HEK293 (cell line): Measurements from ENCODE around the gene SCAANT1.
A peak's percentile ranks its signal among the peaks of the same experiment; 100 is the strongest.

ENCODE experiments used
- AEBP2 ChIP-seq: fragments of 450-650 bp; formaldehyde crosslinking; IDR thresholded peaks from 2 replicates; pipeline ENCODE4 v1.5.1; 2016; ENCODE audit warnings: missing biosample characterization, missing genetic modification characterization, borderline replicate concordance
- PRDM2 ChIP-seq: fragments of 450-650 bp; formaldehyde crosslinking; IDR thresholded peaks from 2 replicates; pipeline ENCODE4 v1.5.1; 2016; ENCODE audit warnings: missing biosample characterization, missing genetic modification characterization, borderline replicate concordance
- SCRT2 ChIP-seq: fragments of 450-650 bp; formaldehyde crosslinking; IDR thresholded peaks from 2 replicates; pipeline ENCODE4 v1.5.1; 2016; ENCODE audit warnings: missing biosample characterization, missing genetic modification characterization
- ZBTB21 ChIP-seq: fragments of 450-650 bp; formaldehyde crosslinking; IDR thresholded peaks from 2 replicates; pipeline ENCODE4 v1.5.1; 2017; ENCODE audit warnings: missing biosample characterization, missing genetic modification characterization
- ZBTB44 ChIP-seq: fragments of 450-650 bp; IDR thresholded peaks from 2 replicates; pipeline ENCODE4 v1.5.1; 2018; ENCODE audit warnings: missing biosample characterization, mild to moderate bottlenecking, missing genetic modification characterization
- ZIC2 ChIP-seq: fragments of 450-650 bp; formaldehyde crosslinking; IDR thresholded peaks from 2 replicates; pipeline ENCODE4 v1.5.1; 2016; ENCODE audit warnings: missing biosample characterization, missing genetic modification characterization
- ZNF324 ChIP-seq: fragments of 450-650 bp; formaldehyde crosslinking; IDR thresholded peaks from 2 replicates; pipeline ENCODE4 v1.5.1; 2016; ENCODE audit warnings: missing biosample characterization, missing genetic modification characterization
- ZNF449 ChIP-seq: fragments of 450-650 bp; formaldehyde crosslinking; IDR thresholded peaks from 2 replicates; pipeline ENCODE4 v1.5.1; 2017; ENCODE audit warnings: missing biosample characterization, mild to moderate bottlenecking, missing genetic modification characterization, moderate library complexity
- ZNF510 ChIP-seq: fragments of 450-650 bp; formaldehyde crosslinking; IDR thresholded peaks from 2 replicates; pipeline ENCODE4 v1.5.1; 2018; ENCODE audit warnings: mild to moderate bottlenecking, missing genetic modification characterization, missing biosample characterization; ENCODE audit not compliant: insufficient replicate concordance
- ZNF555 ChIP-seq: fragments of 450-650 bp; formaldehyde crosslinking; conservative IDR thresholded peaks from 2 replicates; pipeline ENCODE4 v1.5.1; 2017; ENCODE audit warnings: missing biosample characterization, mild to moderate bottlenecking, missing genetic modification characterization, inconsistent platforms
- ZNF560 ChIP-seq: fragments of 450-650 bp; formaldehyde crosslinking; IDR thresholded peaks from 2 replicates; pipeline ENCODE4 v1.5.1; 2017; ENCODE audit warnings: missing biosample characterization, missing genetic modification characterization, borderline replicate concordance
- ZNF623 ChIP-seq: fragments of 450-650 bp; formaldehyde crosslinking; IDR thresholded peaks from 2 replicates; pipeline ENCODE4 v1.5.1; 2016; ENCODE audit warnings: missing biosample characterization, missing genetic modification characterization
- TF ChIP-seq, protein P1 (sequence below): fragments of 450-650 bp; formaldehyde crosslinking; conservative IDR thresholded peaks from 2 replicates; pipeline ENCODE4 v1.5.1; 2016; ENCODE audit warnings: low read depth, missing biosample characterization, missing genetic modification characterization
- TF ChIP-seq, protein P2 (sequence below): fragments of 450-650 bp; formaldehyde crosslinking; IDR thresholded peaks from 2 replicates; pipeline ENCODE4 v1.5.1; 2017; ENCODE audit warnings: missing biosample characterization, missing genetic modification characterization

The SCAANT1 gene

GRCh38 chr3:63900459-63900858 is 11.7 kb downstream of the SCAANT1 start (continued):
- TF ChIP-seq, protein P1, sequence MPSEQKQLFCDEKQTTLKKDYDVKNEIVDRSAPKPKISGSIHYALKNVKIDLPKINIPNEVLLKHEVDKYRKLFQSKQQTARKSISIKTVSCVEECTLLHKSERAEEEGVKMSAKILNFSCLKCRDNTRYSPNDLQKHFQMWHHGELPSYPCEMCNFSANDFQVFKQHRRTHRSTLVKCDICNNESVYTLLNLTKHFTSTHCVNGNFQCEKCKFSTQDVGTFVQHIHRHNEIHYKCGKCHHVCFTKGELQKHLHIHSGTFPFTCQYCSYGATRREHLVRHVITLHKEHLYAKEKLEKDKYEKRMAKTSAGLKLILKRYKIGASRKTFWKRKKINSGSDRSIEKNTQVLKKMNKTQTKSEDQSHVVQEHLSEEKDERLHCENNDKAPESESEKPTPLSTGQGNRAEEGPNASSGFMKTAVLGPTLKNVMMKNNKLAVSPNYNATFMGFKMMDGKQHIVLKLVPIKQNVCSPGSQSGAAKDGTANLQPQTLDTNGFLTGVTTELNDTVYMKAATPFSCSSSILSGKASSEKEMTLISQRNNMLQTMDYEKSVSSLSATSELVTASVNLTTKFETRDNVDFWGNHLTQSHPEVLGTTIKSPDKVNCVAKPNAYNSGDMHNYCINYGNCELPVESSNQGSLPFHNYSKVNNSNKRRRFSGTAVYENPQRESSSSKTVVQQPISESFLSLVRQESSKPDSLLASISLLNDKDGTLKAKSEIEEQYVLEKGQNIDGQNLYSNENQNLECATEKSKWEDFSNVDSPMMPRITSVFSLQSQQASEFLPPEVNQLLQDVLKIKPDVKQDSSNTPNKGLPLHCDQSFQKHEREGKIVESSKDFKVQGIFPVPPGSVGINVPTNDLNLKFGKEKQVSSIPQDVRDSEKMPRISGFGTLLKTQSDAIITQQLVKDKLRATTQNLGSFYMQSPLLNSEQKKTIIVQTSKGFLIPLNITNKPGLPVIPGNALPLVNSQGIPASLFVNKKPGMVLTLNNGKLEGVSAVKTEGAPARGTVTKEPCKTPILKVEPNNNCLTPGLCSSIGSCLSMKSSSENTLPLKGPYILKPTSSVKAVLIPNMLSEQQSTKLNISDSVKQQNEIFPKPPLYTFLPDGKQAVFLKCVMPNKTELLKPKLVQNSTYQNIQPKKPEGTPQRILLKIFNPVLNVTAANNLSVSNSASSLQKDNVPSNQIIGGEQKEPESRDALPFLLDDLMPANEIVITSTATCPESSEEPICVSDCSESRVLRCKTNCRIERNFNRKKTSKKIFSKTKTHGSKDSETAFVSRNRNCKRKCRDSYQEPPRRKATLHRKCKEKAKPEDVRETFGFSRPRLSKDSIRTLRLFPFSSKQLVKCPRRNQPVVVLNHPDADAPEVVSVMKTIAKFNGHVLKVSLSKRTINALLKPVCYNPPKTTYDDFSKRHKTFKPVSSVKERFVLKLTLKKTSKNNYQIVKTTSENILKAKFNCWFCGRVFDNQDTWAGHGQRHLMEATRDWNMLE (tag by site-specific recombination): no peak
- 0 out of 2 replicates have a peak, but pooled peaks have one; percentile 10 for TF ChIP-seq ZBTB44
- TF ChIP-seq ZNF560 (tag by site-specific recombination): no peak
- no peak for TF ChIP-seq AEBP2 (tag by site-specific recombination)
- no peak for TF ChIP-seq ZIC2
- TF ChIP-seq ZNF623 (tag by site-specific recombination): no peak
- TF ChIP-seq PRDM2 (tag by site-specific recombination): no peak
- TF ChIP-seq ZBTB21 (tag by site-specific recombination): no peak
- no peak for TF ChIP-seq SCRT2 (tag by site-specific recombination)
- no peak for TF ChIP-seq ZNF324 (tag by site-specific recombination)
- no peak for TF ChIP-seq ZNF510 (tag by site-specific recombination)
- TF ChIP-seq ZNF555 (tag by site-specific recombination): no peak
- TF ChIP-seq ZNF449 (tag by site-specific recombination): no peak
- TF ChIP-seq, protein P2, sequence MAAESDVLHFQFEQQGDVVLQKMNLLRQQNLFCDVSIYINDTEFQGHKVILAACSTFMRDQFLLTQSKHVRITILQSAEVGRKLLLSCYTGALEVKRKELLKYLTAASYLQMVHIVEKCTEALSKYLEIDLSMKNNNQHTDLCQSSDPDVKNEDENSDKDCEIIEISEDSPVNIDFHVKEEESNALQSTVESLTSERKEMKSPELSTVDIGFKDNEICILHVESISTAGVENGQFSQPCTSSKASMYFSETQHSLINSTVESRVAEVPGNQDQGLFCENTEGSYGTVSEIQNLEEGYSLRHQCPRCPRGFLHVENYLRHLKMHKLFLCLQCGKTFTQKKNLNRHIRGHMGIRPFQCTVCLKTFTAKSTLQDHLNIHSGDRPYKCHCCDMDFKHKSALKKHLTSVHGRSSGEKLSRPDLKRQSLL: no peak
